ENCODE results near the gene SRGAP2B. TPM values are rescaled to one million over a fixed set of nuclear protein-coding genes. Genes with fewer than 3 reads are reported as not detected.
"Not testable (repeated sequence)": the region's sequence is repeated elsewhere in the genome, so short reads cannot be mapped to it uniquely, and the experiment has no call there.

The SRGAP2B gene
- 32.2 TPM for polyA plus RNA-seq (ENCODE audit: insufficient read length)

DNA sequence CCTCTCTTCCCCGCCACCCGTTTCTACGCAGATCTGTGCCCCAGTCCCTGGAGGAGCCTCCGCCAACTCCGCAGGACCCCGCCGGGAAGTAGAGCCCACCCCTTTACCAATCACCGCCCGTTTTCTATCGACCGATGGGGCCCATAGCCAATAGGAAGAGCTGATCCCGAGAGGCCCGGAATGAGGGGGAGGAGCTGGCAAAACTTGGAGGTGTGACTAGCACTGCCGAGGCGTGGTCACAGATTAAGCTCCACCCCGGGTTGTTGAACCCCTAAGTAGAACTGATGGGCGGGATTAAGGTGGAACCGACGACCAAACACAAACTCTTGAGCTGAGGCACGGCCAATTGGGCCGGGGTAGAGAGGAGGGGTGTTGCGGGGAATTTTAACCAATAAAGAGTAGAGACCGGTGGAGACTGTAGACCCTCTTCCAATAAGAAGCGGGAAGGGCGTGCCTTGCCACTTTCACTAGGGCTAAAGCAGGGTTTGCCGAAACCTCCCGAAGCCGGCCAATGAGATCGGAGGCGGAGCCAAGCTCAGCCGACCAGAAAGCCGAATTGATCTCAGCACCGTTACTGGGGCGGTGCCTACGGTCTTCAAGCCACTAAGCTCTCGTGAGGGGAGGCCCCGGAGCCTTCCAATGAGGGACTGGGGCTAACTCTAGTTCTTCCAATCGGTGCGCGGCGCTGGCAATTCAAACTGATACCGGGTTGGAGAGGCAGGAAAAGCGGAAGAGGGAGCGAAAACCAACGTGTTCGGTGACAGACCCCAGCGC, at the start of gene SRGAP2B, which contains the start of gene FAM72D:
SRGAP2B (minus strand) TSS at position 45 of the 774 bp plus-strand sequence. CDS start 2,427 bp downstream, outside the sequence.
FAM72D (plus strand) TSS at position 691 of the 774 bp plus-strand sequence. CDS start 874 bp downstream, outside the sequence.
- DNase-seq (ENCODE audit: low read depth), result not testable (repeated sequence)

DNA sequence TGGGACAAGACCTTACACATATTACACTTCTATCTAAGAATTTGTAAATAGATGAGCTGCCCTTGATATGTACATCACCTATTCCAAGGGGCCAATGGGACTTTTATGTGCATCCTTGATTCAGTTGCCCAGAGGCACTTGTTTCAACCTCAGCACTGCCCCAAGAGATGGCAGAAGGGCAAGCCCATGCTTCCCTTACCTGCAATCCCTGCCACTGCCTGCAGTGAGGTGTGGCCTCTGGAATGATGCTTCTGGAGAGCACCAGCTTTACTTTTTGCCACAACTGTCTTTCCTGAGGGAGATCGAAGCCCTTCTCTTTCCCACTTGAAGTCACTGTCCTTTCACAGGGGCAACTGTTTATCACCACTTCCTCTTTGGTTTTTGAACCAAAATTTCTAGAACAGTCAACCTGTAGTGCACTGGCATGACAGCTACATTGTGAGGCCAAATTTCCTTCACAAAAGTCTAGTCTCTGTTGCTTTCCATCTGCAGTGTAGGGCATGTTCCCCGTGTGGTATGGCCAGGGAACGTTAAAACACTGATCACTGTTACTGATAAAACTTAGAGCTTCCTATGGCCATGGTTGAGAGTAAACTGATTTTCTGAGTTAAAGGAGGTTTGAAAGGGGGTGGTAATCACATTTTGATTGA, 49.3 kb upstream of the SRGAP2B start:
- not testable (repeated sequence) for DNase-seq (ENCODE audit: low read depth)

DNA sequence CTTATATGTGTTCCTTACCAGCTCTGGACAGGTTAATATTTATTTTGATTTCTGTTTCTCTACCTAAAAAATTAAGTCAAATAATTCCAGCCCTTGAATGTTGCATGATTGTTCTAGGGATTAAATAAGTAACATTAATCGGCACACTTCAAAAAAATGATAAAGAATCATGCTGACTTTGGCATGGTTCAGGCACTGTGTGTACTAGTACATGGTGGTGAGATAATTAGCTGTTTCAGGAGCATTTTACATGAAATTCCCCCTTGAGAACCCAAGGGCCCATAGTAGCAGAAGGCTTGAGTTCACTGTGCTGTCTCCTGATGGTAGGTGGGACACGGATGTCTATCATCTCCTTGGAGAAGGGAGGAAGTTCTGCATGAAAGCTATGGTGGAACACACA, 45.4 kb upstream of the SRGAP2B start:
- DNase-seq (ENCODE audit: low read depth), result not testable (repeated sequence)

DNA sequence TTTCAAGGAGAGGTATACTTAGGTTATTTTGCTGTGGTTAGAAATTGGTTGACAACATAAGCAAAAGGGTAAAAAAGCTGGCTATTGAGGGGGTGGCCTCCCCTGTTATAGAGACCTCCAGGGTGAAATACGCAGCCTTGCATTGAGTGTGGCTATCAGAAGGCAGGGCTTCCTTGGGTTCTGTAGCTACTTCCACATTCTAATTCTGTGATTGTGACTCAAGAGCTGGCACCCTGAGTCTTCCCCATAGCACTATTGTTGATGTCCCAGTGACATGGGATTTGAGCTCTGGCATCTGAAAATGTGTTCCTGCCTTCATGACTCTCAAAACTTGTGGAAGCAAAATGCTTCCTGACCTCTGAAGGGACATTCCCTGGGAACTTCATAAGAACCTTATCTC, 39.3 kb upstream of the SRGAP2B start:
- DNase-seq (ENCODE audit: low read depth), result not testable (repeated sequence)

DNA sequence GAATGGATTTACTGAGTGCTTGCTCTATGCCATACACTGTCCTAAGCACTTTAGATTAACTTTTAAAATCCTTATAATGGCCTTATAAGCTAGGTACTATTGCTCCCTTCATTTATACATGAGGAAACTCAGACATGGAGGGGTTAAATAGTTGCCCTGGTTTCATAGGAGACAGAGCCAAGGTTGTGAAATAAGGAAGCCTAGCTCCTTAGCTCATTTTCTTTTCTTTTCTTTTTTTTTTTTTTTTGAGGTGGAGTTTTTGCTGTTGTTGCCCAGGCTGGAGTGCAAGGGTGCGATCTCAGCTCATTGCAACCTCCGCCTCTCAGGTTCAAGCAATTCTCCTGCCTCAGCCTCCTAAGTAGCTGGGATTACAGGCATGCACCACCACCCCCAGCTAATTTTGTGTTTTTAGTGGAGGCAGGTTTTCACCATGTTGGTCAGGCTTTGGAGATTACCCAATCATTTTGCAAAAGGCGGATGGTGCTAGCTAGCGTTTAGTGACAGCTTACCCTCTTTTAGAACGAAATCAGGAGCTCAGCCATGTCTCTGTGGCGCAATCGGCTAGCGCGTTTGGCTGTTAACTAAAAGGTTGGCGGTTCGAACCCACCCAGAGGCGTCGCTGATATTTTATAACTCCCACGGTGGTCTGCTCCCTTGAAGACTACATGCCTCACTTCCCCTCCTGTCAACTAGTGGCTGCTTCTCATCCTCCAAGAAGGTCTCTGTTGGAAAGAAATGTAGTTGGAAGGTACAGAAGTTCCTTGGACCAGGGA, 33.8 kb upstream of the SRGAP2B start:
- not testable (repeated sequence) for DNase-seq (ENCODE audit: low read depth)

DNA sequence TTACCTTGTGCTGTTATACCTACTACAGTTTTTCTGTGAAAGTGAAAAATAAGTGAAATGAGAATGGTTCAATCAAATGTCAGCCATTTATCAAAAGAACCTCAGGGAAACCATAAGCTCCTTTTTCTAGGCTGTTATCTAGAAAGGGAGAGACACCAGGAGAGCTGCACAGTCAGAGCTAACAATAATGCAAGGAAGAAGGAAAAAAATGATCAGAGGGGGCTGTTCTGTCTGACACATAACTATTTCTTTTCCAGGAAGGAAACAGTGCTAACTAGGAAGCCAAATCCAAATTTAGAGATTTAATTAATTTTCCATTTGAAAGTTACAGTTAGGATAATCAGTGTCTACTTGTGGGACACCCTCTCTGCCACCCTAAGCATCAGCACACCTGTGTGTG, 32.0 kb upstream of the SRGAP2B start:
- not testable (repeated sequence) for DNase-seq (ENCODE audit: low read depth)

DNA sequence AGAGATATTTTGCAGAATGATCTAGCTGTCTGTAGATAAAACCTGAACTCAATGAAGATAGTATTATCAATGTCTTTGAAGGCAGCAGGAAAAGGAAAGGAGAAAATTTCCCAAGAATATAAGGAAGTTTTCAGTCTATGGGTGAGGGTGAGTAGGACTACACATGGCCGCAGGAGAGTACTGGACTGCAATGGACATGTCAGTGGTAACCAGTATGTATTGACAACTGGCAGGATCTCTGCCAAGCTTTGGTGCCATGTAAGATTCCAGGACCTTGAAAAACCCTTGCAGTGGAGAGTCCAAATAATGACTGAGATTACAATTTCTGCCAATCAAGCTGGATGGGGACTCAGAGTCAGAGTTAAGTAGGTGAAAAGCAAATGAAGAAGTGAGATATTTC, 30.0 kb upstream of the SRGAP2B start:
- DNase-seq (ENCODE audit: low read depth), result not testable (repeated sequence)

DNA sequence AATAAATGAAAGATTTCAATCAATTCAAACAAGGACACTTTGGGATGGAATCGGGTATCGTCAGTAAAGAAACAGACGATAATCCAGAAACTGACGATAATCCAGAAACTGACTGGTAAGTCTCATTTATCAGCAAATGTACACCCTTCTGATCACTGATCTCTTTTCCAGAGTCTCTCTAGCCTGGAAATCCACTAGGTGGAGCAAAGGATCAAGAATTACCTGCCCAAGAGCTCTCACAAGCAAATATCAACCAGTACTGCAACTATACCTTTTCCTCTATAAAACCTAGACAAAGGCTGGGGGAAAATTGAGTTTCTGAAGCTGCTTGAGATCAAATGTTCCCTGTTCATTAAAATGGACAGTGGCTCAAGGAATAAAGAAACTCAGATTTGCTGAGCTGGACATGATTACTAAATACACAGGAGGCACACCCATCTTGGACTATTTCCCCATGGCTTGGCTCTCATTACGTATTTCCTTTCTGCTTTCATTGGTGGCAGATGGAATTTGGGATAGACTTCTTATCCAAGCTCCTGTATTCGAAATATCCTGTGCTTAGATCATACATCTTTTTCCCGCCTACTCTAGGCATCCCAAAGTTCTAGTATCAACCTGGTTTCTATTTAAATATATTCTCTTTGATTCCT, 29.0 kb upstream of the SRGAP2B start:
- DNase-seq (ENCODE audit: low read depth), result not testable (repeated sequence)

DNA sequence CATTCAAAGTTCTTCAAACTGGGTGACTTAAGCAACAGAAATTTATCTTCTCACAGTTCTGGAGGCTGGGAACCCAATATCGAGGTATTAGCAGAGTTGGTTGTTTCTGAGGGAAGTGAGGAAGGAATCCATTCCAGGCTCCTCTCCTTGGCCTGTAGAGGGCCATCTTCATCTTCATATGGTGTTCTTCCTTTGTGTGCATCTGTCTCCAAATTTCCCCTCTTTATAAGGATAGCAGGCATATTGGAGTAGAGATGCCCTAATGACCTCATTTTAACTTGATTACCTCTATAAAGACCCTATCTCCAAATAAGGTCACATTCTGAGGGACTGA, 27.9 kb upstream of the SRGAP2B start:
- not testable (repeated sequence) for DNase-seq (ENCODE audit: low read depth)

DNA sequence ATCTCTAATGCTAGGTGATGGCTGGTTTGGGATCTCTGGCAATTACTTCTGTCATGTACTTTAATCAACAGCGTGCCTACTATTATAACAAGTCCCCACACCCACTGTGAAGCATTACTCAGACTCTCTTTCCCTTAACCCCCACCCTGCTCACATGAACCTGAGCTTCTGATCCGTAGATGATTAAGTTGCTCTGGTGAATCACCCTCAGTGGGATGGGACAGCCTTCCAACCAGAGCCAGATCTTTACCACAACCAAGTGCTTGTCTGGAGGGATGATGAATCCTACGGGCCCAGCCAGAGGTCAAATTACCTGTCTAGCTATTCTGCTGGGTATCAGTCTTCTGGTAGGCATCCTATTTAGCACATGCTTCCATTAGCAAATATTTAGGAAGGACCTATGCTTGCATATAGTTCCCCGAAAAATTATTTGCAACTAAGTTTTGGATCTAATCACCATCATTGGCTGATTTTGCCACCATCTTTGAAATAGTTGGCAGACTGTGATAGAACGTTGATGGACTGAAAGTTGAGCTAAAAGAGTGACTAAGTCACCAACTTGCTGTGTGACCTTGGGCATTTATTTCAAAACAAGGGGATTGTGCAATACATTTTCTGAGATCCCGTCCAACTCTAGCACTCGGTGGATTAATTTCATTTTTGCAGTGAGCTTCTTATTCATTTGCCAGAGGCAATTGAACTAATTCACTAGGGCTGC, 27.4 kb upstream of the SRGAP2B start:
- not testable (repeated sequence) for DNase-seq (ENCODE audit: low read depth)

DNA sequence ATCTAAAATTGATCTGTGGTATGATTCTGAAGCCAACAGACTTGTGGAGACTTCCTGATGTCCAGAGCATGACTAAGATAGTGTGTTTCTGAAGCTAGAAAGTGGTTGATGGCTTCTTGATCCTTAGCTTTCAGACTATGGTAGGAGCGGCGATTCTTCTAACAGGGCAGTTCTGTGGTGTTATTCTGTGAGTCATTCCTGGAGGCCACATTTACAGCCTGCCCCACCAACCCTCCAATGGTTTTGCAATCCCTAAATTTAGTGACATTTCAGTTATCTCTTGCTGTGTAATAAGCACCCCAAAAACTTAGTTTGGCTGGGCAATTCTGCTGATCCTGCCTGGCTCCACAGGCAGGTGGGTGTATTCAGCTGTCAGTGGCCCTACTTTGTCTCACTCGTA, 24.7 kb upstream of the SRGAP2B start:
- not testable (repeated sequence) for DNase-seq (ENCODE audit: low read depth)

DNA sequence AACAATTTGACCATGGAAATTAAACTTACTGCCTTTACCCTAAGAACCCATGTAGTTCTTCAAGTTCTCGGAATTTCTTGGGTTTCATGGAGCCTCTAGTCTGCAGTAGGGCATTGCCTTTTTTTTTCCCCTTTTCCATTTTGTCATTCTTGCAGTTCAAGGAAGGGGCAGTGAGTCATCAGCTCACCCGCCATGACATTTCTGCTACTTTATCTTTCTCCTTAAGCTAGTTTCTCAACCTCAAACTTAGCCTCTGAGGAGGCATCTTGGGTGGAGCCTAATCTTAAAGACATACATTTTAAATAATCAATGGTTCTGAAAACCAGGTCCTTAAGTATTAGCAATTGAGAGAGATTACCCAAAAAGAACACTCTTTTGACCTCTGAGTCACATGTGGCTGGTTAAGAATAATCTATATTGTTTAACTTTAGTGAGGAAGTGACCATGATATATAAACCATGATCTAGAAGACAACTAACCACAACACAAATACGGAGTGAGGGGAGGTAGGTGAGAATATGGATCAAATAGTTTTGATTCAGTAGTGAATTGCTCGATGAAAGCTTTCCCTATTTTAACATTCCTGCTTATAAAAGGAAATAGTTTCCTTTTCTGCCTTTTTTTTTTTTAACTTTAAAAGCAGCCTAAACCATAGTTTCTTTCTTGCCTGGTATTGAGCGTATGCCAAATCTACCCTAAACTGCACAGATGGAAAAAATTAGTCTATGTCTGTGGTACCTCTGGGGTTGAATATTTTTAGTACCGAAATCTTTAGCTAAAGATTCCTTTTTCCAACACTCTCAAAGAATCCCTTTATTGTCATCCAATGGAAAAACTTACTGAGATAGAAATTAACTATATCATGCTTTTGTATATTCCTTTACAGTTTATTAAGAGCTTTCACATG, 20.7 kb upstream of the SRGAP2B start:
- DNase-seq (ENCODE audit: low read depth), result not testable (repeated sequence)

DNA sequence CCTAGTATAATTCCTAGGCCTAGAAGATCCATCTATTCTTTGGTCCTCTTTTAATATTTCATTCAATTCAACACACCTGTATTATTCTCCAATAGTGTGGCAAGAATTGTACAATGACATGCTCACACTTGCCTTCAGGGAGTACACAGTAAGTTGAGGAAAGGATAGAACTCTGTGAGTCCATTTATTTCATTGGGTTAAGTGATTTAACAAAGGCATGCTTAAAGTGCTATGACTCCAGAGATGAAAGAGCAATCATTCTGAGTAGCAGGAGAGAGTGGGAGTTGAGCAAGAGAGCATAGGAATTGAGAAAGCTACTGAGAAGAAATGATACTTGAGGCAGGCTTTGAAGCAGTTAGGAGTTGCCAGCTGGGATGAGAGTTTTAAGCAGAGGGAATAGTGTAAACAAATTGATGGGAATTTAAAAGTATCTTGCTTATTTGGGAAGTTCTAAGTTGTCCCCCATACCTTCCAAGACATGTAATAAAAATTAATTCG, 19.5 kb upstream of the SRGAP2B start:
- not testable (repeated sequence) for DNase-seq (ENCODE audit: low read depth)

DNA sequence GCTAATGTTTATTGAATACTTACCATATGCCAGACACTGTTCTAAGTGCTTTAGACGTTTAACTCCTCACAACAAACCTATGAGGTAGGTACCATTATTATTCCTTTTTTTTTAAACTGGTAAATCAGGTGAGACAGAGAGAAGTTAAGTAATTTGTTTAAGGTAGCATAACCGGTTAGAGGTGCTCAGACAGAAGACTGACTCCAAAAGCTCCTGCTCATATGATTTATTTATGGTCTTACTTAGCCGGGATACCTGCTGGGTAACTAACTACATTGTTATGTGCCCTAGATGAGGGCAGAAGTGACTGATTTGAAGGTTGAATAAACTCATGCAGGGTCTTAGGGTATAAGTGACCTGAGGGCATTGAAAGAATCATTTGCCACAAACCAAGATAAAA, 17.6 kb upstream of the SRGAP2B start:
- DNase-seq (ENCODE audit: low read depth), result not testable (repeated sequence)

DNA sequence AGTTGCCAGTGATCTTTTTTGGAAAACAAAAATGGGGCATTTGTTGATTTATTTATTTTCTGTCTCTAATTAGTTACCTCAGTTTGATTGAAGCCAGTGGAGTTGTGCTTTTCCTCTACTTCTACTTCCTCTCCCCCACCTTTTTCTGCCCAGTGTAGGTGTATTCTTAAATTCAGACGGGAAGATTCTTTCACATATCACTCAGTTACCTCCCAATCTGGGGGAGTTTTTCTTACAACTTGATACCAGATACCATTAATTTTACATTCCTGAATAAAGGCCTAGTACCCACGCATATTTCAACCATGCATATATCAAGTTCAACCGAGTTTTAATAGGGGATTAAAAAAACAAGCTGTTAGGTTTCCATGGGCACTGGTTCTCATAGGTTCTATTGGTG, 16.5 kb upstream of the SRGAP2B start:
- not testable (repeated sequence) for DNase-seq (ENCODE audit: low read depth)

DNA sequence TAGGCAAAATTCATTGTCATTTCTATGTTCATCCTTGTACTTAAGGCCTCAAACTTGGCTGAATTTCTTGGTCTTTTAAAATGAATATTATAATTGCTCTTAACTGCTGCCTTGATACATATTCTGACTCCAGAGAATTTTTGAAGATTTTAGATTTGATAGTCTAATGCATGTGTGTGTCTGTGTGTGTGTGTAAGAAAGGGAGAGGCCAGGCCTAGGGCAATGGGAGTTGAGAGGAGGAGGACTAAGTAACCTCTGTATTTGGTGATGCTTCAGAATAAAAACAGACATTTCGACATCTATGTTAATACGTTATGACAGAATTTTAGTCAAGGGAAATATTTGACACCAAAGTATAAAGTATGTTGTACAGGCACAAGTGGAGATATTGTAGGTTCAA, 8.2 kb upstream of the SRGAP2B start:
- DNase-seq (ENCODE audit: low read depth), result not testable (repeated sequence)

DNA sequence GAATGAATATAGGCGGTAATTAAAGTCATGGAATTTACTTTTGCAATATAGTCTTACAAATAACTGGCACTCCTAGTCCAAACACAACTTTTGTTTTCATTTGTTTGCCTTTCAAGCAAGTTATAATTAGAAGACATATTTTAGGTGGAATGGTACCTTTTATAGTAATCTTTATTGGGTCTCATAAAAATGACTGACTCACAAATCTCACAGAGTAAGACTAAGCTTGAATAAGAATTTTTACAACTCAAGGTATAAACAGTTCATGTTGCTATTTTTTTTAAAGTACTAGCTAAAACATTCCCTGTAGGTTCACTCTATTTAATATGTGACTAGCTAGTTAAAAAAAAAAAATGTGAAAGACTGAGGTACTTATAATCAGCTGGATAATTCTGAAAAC, 6.6 kb upstream of the SRGAP2B start:
- DNase-seq (ENCODE audit: low read depth), result not testable (repeated sequence)

DNA sequence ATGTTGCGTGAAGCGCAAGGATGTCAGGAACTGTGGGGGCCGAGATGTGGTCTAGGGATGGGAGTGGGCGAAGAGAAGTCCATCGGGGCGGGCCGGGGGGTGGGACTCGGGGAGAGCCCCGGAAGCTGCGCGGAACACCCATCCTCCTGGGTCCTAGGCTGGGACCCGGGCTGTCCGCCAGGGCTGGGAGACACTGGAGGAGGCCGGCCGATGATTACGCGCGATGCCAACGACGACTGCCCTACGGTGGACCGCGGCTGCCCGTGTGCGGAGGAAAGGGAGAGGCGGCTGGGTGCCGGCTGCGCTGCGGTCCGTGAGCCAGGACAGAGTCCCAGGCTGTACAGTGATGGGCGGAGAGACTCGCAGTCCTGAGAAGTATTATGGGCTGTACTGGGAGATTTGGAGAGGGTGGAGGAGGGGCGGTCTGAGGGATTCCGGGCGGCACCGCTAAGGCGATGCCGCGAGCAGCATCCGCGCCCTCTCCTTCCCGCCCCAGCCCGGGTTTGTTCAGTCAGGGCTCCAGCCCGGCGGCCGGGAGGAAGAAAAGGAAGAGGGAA, 395 bp downstream of the SRGAP2B start:
- not testable (repeated sequence) for DNase-seq (ENCODE audit: low read depth)

DNA sequence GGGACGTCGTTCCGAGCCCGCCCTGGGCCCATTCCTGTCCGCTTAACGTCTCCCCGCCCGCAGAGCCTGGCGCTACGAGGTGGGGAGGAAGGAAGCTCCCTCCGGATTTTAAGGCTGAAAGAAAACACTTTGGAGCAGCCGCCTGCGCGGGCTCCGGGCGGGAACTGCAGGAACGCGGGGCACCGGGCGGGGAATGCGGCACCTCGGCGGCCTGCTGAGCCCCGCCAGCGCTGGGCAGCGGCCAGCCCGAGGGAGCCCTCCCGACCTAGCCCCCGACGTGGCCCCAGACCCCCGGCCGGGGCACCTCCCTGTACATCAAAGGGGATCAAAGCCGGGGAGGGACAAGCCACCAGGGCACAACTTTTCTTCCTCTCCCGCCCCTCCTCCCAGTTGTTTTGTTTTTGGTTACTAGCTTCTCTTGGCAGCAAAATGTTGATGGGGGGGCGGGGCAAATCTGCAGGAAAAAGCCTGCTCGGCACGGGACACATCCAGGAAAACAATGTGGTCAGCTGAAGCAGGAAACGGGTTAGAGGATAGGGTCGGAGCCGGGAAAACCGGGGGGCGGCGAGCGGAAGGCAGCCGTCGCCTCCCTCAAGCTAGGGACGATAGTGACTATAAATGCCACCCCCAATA, 1.5 kb downstream of the SRGAP2B start:
- DNase-seq (ENCODE audit: low read depth), result not testable (repeated sequence)
